HT-29 (cell line): ENCODE data around the gene ARTN. TPM values are rescaled to one million over a fixed set of nuclear protein-coding genes. Genes with fewer than 3 reads are reported as not detected.

Experiments used
- DNase-seq: peaks from one replicate; pipeline ENCODE4 v3.0.0-alpha.2; 2015; ENCODE audit warnings: low spot score
- total RNA-seq: library from RNA; depleted of rRNA; stranded (reverse); fragments of >200 nt; shearing (Covaris generic); gene quantifications from 2 replicates; pipeline ENCODE4 v1.2.3, GENCODE V29; 2014

Gene ARTN
- total RNA-seq, 1 experiment from 2014 or later, result not detected

DNA sequence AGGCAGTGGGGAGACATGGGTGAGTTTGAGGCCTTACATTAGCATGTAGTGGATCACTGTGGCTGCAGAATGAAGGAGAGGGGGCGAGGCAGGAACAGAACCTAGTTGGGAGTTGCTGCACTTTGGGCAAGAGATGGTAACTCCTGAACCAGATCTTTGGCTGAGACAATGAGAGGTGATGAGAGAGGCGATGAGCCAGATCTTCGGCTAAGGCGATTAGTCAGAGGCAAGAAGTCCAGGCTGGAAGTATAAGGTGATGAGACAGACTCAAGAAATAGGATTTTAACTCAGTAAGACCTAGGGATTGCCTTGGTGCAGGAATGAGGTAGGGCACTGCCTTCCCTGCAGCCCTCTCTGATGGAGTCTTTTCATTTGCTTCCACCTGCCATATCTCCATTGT is 9.1 kb upstream of the ARTN start:
- DNase-seq, result no peak

DNA sequence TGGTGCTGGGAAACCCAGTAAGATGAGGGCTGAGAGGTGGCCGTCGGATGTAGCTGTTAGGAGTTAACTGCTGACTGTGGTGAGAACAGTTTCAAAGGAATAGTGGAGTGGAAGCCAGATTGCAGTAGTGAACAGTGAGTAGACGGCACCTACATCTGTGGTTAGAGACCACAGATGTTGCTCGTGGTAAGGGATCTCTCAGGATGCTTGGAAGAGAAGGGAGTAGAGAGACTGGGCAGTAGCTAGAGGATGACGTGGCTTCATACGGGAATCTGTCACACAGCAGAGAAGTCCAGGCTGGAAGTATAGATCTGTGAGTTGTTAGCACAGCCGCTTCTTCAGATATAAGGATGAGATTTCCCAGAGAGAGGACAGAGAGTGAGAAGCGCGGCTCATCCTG is 7.8 kb upstream of the ARTN start:
- DNase-seq, result no peak

DNA sequence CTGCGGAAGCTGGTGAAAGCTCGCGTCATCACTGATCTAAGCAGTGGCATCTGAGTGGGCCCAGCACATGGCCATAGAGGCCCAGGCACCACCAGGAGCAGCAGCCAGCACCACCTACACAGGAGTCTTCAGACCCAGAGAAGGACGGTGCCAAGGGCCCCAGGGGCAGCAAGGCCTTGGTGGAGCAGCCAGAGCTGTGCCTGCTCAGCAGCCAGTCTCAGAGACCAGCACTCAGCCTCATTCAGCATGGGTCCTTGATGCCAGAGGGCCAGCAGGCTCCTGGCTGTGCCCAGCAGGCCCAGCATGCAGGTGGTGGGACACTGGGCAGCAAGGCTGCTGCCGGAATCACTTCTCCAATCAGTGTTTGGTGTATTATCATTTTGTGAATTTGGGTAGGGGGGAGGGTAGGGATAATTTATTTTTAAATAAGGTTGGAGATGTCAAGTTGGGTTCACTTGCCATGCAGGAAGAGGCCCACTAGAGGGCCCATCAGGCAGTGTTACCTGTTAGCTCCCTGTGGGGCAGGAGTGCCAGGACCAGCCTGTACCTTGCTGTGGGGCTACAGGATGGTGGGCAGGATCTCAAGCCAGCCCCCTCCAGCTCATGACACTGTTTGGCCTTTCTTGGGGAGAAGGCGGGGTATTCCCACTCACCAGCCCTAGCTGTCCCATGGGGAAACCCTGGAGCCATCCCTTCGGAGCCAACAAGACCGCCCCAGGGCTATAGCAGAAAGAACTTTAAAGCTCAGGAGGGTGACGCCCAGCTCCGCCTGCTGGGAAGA is 3.2 kb upstream of the ARTN start:
- no peak for DNase-seq

DNA sequence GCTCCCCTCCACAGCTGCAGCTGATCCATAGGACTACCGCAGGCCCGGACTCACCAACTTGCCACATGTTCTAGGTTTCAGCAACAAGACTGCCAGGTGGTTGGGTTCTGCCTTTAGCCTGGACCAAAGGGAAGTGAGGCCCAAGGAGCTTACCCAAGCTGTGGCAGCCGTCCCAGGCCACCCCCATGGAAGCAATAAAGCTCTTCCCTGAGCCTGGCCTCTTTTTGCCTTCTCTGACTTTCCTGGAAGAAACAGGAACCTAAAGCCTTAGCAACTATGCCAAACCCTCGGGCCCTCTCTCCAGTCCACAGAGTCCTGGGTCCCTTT is 2.7 kb upstream of the ARTN start:
- no peak for DNase-seq

GRCh38 chr1:43931711-43932660 is 1.6 kb upstream of the ARTN start:
- DNase-seq, result no peak

GRCh38 chr1:43932786-43933385 is 715 bp upstream of the ARTN start:
- DNase-seq, result no peak

- DNase-seq, result peak; percentile 65
Measured at GRCh38 chr1:43934101-43934985, 742 bp downstream of the ARTN start.

DNA sequence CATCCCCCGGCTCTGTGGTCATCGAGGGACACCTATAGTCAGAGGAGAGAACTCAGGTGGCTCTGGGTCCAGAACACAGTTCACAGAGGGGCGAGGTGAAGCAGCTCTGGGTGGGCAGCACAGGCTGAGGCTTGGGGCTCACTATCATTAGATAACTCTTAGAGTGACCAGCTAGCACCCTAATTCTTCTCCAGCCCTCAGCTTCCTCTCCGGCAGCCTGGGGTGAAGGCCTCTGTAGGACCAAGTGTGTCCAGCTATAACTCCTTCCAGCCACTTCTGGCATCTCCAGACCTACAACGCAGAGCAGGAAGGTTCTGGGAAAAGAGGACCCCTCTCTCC is 1.4 kb downstream of the ARTN start:
- DNase-seq, result no peak

- DNase-seq, result no peak
Measured at GRCh38 chr1:43935711-43936427, 2.3 kb downstream of the ARTN start.

- no peak for DNase-seq
Measured at GRCh38 chr1:43936431-43937151, 3.0 kb downstream of the ARTN start.

DNA sequence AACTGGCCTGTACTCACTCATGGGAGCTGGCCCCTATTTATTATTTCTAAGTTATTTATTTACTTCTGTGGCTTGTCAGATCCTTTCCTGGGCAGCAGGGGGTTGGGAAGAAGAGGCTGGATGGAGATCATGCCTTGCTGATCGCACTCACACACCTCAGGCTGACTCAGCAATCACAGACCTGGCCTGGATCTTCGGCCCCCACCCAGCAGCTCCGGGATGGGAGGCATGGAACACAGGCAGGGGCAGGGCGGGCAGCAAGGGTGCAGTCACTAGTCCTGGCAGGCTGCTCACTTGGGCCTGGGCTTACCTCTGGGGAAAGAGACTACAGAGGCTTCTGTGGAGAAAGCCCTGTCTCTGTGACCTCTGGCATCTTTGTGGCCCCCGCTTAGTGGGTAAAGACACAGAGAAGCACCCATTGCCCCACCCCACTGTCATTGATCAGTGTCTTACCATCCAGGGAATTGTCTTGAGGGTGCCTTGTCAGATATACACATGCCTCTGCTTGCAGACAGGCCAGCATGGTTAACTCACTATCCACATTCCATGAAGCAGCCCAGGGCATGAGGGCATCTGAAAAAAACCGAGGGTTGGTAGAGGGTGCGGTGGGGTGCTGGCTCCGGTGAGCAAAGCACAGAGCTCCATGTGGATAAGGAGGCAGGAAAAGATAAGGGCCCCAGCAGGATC is 3.7 kb downstream of the ARTN start:
- DNase-seq, result no peak

DNA sequence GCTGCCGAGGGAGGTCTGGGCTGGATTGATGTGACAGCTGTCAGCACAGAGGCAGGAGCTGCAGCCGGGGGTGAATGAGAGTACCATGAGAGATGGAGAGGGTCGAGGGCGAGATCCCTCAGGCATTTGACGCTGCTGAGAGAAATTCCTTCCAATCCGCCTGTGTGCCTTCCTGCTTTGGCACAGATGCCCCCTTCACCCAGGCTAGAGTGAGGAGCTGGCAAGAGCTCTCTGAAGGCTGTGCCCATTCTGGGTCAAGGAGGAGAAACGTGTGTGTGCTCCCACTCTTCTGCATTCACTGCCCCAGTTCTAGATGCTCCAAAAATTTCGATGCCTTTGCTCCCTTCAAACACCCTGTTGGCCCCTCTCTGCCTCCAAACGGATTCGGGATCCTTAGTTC is 4.8 kb downstream of the ARTN start:
- no peak for DNase-seq

GRCh38 chr1:43938892-43939587 is 5.4 kb downstream of the ARTN start:
- no peak for DNase-seq

GRCh38 chr1:43942411-43942810 is 8.8 kb downstream of the ARTN start:
- DNase-seq, result no peak

GRCh38 chr1:43944860-43945259 is 11.3 kb downstream of the ARTN start:
- no peak for DNase-seq

DNA sequence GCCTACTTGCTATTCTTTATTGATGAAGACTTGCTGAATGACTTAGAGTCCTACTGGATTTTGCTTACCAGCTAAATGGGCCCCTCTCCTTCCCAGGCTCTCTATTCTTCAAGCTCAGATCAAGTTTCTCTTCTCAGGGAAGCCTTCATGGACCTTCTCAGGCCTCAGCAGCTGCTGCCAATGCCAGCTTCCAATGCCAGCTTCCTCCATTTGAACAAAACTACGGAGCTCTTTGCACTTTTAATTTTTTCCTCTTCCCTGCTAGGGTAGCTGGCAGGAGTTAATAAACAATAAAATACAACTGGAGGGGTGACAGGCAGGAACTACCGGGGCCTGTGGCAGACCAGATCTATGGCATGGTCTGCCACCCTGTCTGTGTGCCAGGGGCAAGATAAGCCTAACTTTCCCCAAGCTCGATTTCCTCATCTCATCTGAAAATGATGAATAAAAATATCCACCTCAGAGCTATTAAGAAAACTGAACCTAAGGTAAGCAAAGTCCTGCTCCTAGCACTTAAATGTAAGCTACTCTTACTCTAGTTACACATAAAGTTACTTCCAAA is 12.2 kb downstream of the ARTN start:
- no peak for DNase-seq

- peak; percentile 94 for DNase-seq
Measured at GRCh38 chr1:43946236-43947060, 12.8 kb downstream of the ARTN start, which contains the start of gene IPO13. TSS of gene IPO13 (plus strand) at chr1:43946950. CDS start at chr1:43947601, 651 bp downstream.
